HepG2 (cell line): ENCODE measurements around the gene NEURL2. TPM values are rescaled to one million over a fixed set of nuclear protein-coding genes. Genes with fewer than 3 reads are reported as not detected.
A peak's percentile ranks its signal among the peaks of the same experiment; 100 is the strongest.

Experiments used
- E2F1 ChIP-seq: sonication (generic); formaldehyde crosslinking; IDR thresholded peaks from 2 replicates; pipeline ENCODE4 v1.5.0; 2020; ENCODE audit warnings: missing genetic modification reagents
- HHEX ChIP-seq: IDR thresholded peaks from 2 replicates; pipeline ENCODE4 v1.6.1; 2016; ENCODE audit warnings: control low read depth
- MAFF ChIP-seq: IDR thresholded peaks from 2 replicates; pipeline ENCODE4 v1.6.1; 2011; ENCODE audit warnings: low read depth, low read length, improper control_type of control experiment
- MAFG ChIP-seq: sonication (generic); formaldehyde crosslinking; IDR thresholded peaks from 2 replicates; pipeline ENCODE4 v1.5.1; 2020; ENCODE audit warnings: mild to moderate bottlenecking, missing genetic modification reagents
- MXD3 ChIP-seq: IDR thresholded peaks from 2 replicates; pipeline ENCODE4 v1.6.1; 2016; ENCODE audit warnings: mild to moderate bottlenecking, missing biosample characterization, missing genetic modification reagents
- RERE ChIP-seq: IDR thresholded peaks from 2 replicates; pipeline ENCODE4 v1.6.1; 2016; ENCODE audit warnings: low read depth, missing genetic modification reagents, missing compliant biosample characterization
- ZC3H4 ChIP-seq: sonication (generic); formaldehyde crosslinking; IDR thresholded peaks from 2 replicates; pipeline ENCODE4 v1.4.0; 2020; ENCODE audit warnings: missing genetic modification reagents, borderline replicate concordance
- ZNF414 ChIP-seq: sonication (generic); formaldehyde crosslinking; IDR thresholded peaks from 2 replicates; pipeline ENCODE4 v1.5.0; 2020; ENCODE audit warnings: missing genetic modification reagents
- ZNF556 ChIP-seq: sonication (generic); formaldehyde crosslinking; IDR thresholded peaks from 2 replicates; pipeline ENCODE4 v1.4.0; 2020; ENCODE audit warnings: mild to moderate bottlenecking, missing genetic modification reagents, borderline replicate concordance
- ZNF609 ChIP-seq: sonication (generic); formaldehyde crosslinking; IDR thresholded peaks from 2 replicates; pipeline ENCODE4 v1.4.0; 2020; ENCODE audit warnings: mild to moderate bottlenecking, missing genetic modification reagents, borderline replicate concordance
- polyA plus RNA-seq, 8 experiments: library from polyadenylated mRNA; depleted of rRNA in 3 of 8; stranded (reverse) in 7 of 8; unstranded in 1 of 8; fragments of >200 nt; fragmentation: Illumina TruSeq in 4 of 8; extraction: Trizol in 4 of 8; gene quantifications; 2 replicates each; pipeline versions ENCODE4 v1.2.1 to v1.2.3, GENCODE V29; 2011 to 2016; ENCODE audit warnings: low read depth in 4 of 8, missing spikeins in 1 of 8, mixed read lengths in 1 of 8; ENCODE audit not compliant: insufficient read depth in 1 of 8
- total RNA-seq, 5 experiments: library from RNA; depleted of rRNA; stranded (reverse); fragments of >200 nt; fragmentation: Illumina TruSeq; extraction: Trizol; gene quantifications; 2 replicates each; pipeline ENCODE4 v1.2.3, GENCODE V29; 2016; ENCODE audit warnings: low read depth in 1 of 5

NEURL2 gene
- total and polyA plus RNA-seq, 2 of the 13 experiments (the other 11 are each of a cell fraction or from before 2014, with no cell fraction given): 7.2 to 9.7 TPM

- TF ChIP-seq E2F1 (CRISPR knock-in tag): 0 out of 2 replicates have a peak, but pooled peaks have one; percentile 39
- no peak for TF ChIP-seq ZNF414
- no peak for TF ChIP-seq HHEX
- TF ChIP-seq ZC3H4 (CRISPR knock-in tag): no peak
- no peak for TF ChIP-seq MXD3 (CRISPR knock-in tag)
- TF ChIP-seq MAFF: no peak
- peak; percentile 62; the same call in 1 of the 2 replicates for TF ChIP-seq ZNF556
- TF ChIP-seq MAFG: 0 out of 2 replicates have a peak, but pooled peaks have one; percentile 15
- 0 out of 2 replicates have a peak, but pooled peaks have one; percentile 39 for TF ChIP-seq ZNF609 (CRISPR knock-in tag)
- TF ChIP-seq RERE (CRISPR knock-in tag): peak; percentile 18; the same call in 1 of the 2 replicates
These were observed 30.6 kb upstream of the NEURL2 start (continued) for GRCh38 chr20:45921337-45922189.
